ENCODE data around the gene MAT2B.

Gene MAT2B

DNA sequence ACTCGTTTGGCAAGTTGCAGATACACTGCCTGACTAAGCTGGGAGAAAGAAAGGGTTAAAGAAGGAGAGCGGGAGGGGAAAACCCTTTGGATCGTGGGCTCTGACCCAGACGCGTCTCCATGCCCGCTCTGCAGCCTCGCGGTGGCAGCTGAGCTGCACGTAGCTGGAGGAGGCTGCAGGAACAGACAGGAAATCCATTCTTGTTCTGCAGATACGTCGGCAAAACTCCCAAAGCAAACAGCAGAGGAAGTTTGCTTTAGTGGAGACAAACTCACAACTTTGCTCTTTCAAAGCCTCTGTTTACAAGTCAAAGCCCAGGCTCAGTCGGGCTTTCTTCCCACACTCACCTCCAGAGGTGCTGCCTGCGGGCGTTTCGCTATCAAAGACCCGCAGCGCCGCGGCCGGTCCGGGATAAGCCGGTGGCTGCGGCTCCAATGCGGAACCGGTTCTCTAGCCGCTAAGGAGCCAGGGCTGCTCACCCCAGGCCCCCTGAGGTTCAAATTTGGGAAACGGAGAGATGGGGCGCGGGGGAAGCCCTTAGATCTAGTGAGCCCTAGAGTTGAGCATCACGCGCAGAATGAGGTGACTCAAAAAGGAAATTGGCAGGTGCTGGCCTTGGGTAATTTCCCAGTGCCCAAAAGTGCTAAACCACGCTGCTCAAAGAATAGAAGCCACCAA, 60.7 kb downstream of the MAT2B start:
- H3K9ac ChIP-seq (ENCODE audit: low read length): no peak overlapping the region
- no peaks in the 10 kb centered on the region for H3K36me3 ChIP-seq (ENCODE audit: control insufficient read depth, insufficient read depth, low read length)
- H3K4me1 ChIP-seq (ENCODE audit: control insufficient read depth, insufficient read depth, low read length): no peaks in the 10 kb centered on the region
- no peaks in the 10 kb centered on the region for H3K27me3 ChIP-seq (ENCODE audit: control insufficient read depth, insufficient read depth, low read length)
- H3K4me3 ChIP-seq (ENCODE audit: low read length): peak overlapping the region; percentile 47
- H3K27ac ChIP-seq (ENCODE audit: low read depth, low read length): no peak overlapping the region

DNA sequence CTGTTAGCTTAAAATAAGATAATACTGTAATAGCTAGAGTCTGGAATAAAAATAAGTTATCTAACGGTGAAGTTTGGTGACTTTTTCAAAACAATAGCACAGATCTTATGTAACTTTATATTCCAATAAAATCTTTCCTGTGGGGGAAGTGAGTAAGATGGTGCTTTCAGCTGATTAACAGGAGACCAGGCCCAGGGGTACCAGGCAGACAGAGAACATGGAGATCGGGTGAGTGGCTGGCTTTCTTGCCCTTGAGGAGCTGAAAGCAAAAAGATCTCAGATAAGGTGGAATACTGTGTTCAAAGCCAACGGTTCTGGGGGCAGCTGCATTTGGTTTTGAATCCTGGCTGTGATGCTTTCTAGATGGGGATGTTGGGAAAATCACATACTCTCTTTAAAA, 61.3 kb downstream of the MAT2B start:
- Histone ChIP-seq H3K9ac (ENCODE audit: low read length) (no peak overlapping the region), H3K36me3 (ENCODE audit: control insufficient read depth, insufficient read depth, low read length) (no peaks in the 10 kb centered on the region), H3K27me3 (ENCODE audit: control insufficient read depth, insufficient read depth, low read length) (no peaks in the 10 kb centered on the region), H3K4me3 (ENCODE audit: low read length) (no peak overlapping the region), H3K4me1 (ENCODE audit: control insufficient read depth, insufficient read depth, low read length) (no peaks in the 10 kb centered on the region), H3K27ac (ENCODE audit: low read depth, low read length) (no peak overlapping the region)

DNA sequence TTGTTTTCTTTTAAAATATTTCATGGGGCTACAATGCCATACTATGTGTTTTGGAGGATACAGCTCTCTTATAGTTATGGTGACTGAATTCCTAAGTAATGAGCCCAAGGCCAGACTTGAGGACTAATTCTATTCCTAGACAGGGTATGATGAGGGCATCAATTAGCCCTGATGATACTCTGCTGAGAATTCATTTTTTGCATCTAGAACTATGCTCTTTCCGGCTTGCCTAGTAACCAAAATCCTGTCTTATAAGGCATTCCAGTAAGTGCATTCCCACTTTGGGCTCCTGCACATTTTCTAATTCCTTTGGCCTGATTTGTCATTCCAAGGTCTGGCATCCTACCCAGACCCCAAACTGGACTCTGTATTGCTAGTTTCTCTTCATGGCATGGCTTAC, 62.4 kb downstream of the MAT2B start:
- H3K27ac ChIP-seq (ENCODE audit: low read depth, low read length): no peak overlapping the region
- no peak overlapping the region for H3K4me3 ChIP-seq (ENCODE audit: low read length)
- H3K4me1 ChIP-seq (ENCODE audit: control insufficient read depth, insufficient read depth, low read length): no peaks in the 10 kb centered on the region
- no peaks in the 10 kb centered on the region for H3K27me3 ChIP-seq (ENCODE audit: control insufficient read depth, insufficient read depth, low read length)
- no peak overlapping the region for H3K9ac ChIP-seq (ENCODE audit: low read length)
- H3K36me3 ChIP-seq (ENCODE audit: control insufficient read depth, insufficient read depth, low read length): no peaks in the 10 kb centered on the region
